GM19372 (cell line): ENCODE results near the gene CYP39A1.

Experiments
- ATAC-seq: cut with Tn5 transposase; IDR thresholded peaks from one replicate; pipeline ENCODE4 v1.9.1; 2021; ENCODE audit warnings: mild to moderate bottlenecking, low read depth, moderate library complexity; ENCODE audit not compliant: unreplicated experiment

CYP39A1 gene

GRCh38 chr6:46598215-46598614 is 54.4 kb downstream of the CYP39A1 start:
- ATAC-seq = no peak

- no peak for ATAC-seq
Observed at GRCh38 chr6:46592740-46593139, 59.9 kb downstream of the CYP39A1 start.

- ATAC-seq = no peak
Observed at GRCh38 chr6:46592046-46592445, 60.6 kb downstream of the CYP39A1 start.

GRCh38 chr6:46590765-46591164 is 61.9 kb downstream of the CYP39A1 start:
- no peak for ATAC-seq

GRCh38 chr6:46586906-46587305 is 65.7 kb downstream of the CYP39A1 start:
- no peak for ATAC-seq

- ATAC-seq = no peak
Observed at GRCh38 chr6:46584586-46584985, 68.0 kb downstream of the CYP39A1 start.

GRCh38 chr6:46583721-46584120 is 68.9 kb downstream of the CYP39A1 start:
- ATAC-seq = no peak

GRCh38 chr6:46583081-46583480 is 69.5 kb downstream of the CYP39A1 start:
- ATAC-seq = no peak

- ATAC-seq = no peak
Observed at GRCh38 chr6:46581459-46582177, 71.0 kb downstream of the CYP39A1 start.

GRCh38 chr6:46575530-46575929 is 77.1 kb downstream of the CYP39A1 start:
- no peak for ATAC-seq

- no peak for ATAC-seq
Observed at GRCh38 chr6:46573140-46573539, 79.5 kb downstream of the CYP39A1 start.

- ATAC-seq = no peak
Observed at GRCh38 chr6:46565531-46565930, 87.1 kb downstream of the CYP39A1 start.

GRCh38 chr6:46563924-46564323 is 88.7 kb downstream of the CYP39A1 start:
- no peak for ATAC-seq

- no peak for ATAC-seq
Observed at GRCh38 chr6:46556053-46556452, 96.6 kb downstream of the CYP39A1 start.

- ATAC-seq = no peak
Observed at GRCh38 chr6:46555129-46555528, 97.5 kb downstream of the CYP39A1 start.

- ATAC-seq = no peak
Observed at GRCh38 chr6:46549155-46549554, 103.5 kb downstream of the CYP39A1 start.

- no peak for ATAC-seq
Observed at GRCh38 chr6:46541556-46541955, 111.1 kb downstream of the CYP39A1 start.

- no peak for ATAC-seq
Observed at GRCh38 chr6:46539866-46540265, 112.8 kb downstream of the CYP39A1 start.

- ATAC-seq = no peak
Observed at GRCh38 chr6:46538800-46539480, 113.7 kb downstream of the CYP39A1 start.

- no peak for ATAC-seq
Observed at GRCh38 chr6:46530896-46531295, 121.7 kb downstream of the CYP39A1 start.

- no peak for ATAC-seq
Observed at GRCh38 chr6:46528961-46529750, 123.5 kb downstream of the CYP39A1 start.
